K562 (cell line): ENCODE data around the gene ASIC1. TPM values are rescaled to one million over a fixed set of nuclear protein-coding genes. Genes with fewer than 3 reads are reported as not detected.
A peak's percentile ranks its signal among the peaks of the same experiment; 100 is the strongest.

Experiments
- BCLAF1 ChIP-seq, 2 experiments: fragments of 450-650 bp in 1 of 2; IDR thresholded peaks; 2 replicates each; pipeline ENCODE4 v1.6.1; 2011 to 2017; ENCODE audit warnings: low read depth in 2 of 2, antibody characterized with exemption in 1 of 2, borderline replicate concordance in 1 of 2, low read length in 1 of 2, mild to moderate bottlenecking in 1 of 2, mixed read lengths in 1 of 2; ENCODE audit not compliant: control insufficient read depth in 1 of 2
- BRF1 ChIP-seq: IDR thresholded peaks from 3 replicates; pipeline ENCODE4 v1.6.1; 2011; ENCODE audit warnings: borderline replicate concordance, mild to moderate bottlenecking; ENCODE audit not compliant: insufficient read length; ENCODE audit errors: extremely low read depth
- FOXA1 ChIP-seq: fragments of 450-650 bp; IDR thresholded peaks from 2 replicates; pipeline ENCODE4 v1.6.1; 2016; ENCODE audit warnings: mild to moderate bottlenecking, borderline replicate concordance
- HNRNPH1 ChIP-seq: fragments of 200-400 bp; formaldehyde crosslinking; optimal IDR thresholded peaks from 2 replicates; pipeline ENCODE3; 2017; ENCODE audit warnings: low read depth, mild to moderate bottlenecking, low read length, moderate library complexity
- REST ChIP-seq, 2 experiments: fragments of 450-650 bp; formaldehyde crosslinking in 1 of 2; IDR thresholded peaks; 2 replicates each; pipeline versions ENCODE4 v1.4.0 to v1.6.1; 2014 to 2020; ENCODE audit warnings: mild to moderate bottlenecking in 2 of 2, borderline replicate concordance in 1 of 2, low read depth in 1 of 2
- SMC3 ChIP-seq: conservative IDR thresholded peaks from 2 replicates; pipeline ENCODE4 v1.6.1; 2011; ENCODE audit warnings: low read depth, low read length, improper control_type of control experiment; ENCODE audit not compliant: insufficient read depth
- STAG1 ChIP-seq: sonication (generic); formaldehyde crosslinking; IDR thresholded peaks from 2 replicates; pipeline ENCODE4 v1.5.0; 2020; ENCODE audit warnings: missing genetic modification reagents, borderline replicate concordance
- ZBTB7A ChIP-seq: IDR thresholded peaks from 2 replicates; pipeline ENCODE4 v1.6.1; 2011; ENCODE audit warnings: low read depth, mild to moderate bottlenecking, low read length, moderate library complexity, borderline replicate concordance; ENCODE audit not compliant: control insufficient read depth
- ZNF384 ChIP-seq: IDR thresholded peaks from 2 replicates; pipeline ENCODE4 v1.6.1; 2012; ENCODE audit warnings: low read depth, low read length, improper control_type of control experiment
- ZNF395 ChIP-seq: fragments of 200-800 bp; sonication (Bioruptor generic); IDR thresholded peaks from 2 replicates; pipeline ENCODE4 v1.6.1; 2017; ENCODE audit warnings: missing genetic modification characterization, missing compliant biosample characterization
- polyA plus RNA-seq, 8 experiments: library from polyadenylated mRNA; depleted of rRNA in 4 of 8; stranded (reverse) in 5 of 8; unstranded in 3 of 8; fragments of >200 nt; fragmentation: Nextera tagmentation in 2 of 8; fragmentation: Illumina TruSeq in 1 of 8; extraction: Ambion mirVana in 2 of 8; extraction: Trizol in 1 of 8; gene quantifications; 2 replicates each; pipeline versions ENCODE4 v1.2.1 to v1.2.3, GENCODE V29; 2011 to 2014; ENCODE audit warnings: inconsistent platforms in 1 of 8, missing spikeins in 1 of 8
- total RNA-seq, 7 experiments: library from RNA; depleted of rRNA in 6 of 7; stranded (reverse); fragments of >200 nt in 6 of 7; fragmentation: Illumina TruSeq in 2 of 7; extraction: Trizol in 2 of 7; gene quantifications; 2 replicates each; pipeline versions ENCODE4 v1.2.1 to v1.2.3, GENCODE V29; 2011 to 2021; ENCODE audit warnings: low replicate concordance in 1 of 7

ASIC1 gene
- total and polyA plus RNA-seq, 9 of the 15 experiments (the other 6 are each of a cell fraction or from before 2014, with no cell fraction given), result 0.01 to 1.7 (median 0.45) TPM

GRCh38 chr12:50074936-50075807 lies 17.8 kb downstream of the ASIC1 start (continued):
- TF ChIP-seq REST (IDR thresholded peaks at IDR 0.05; ENCODE audit: borderline replicate concordance), result peak; percentile 90
- TF ChIP-seq REST (CRISPR knock-in tag; IDR thresholded peaks at IDR 0.05; ENCODE audit: low read depth), result no peak
- TF ChIP-seq ZNF395 (CRISPR knock-in tag), result no peak
- TF ChIP-seq BCLAF1 (IDR thresholded peaks at IDR 0.05; ENCODE audit: borderline replicate concordance in 1 of 2, control insufficient read depth in 1 of 2, low read depth in 2 of 2, low read length in 1 of 2), result no peak
- TF ChIP-seq ZNF384, result peak; percentile 49; the same call in 1 of the 2 replicates
- TF ChIP-seq HNRNPH1, result no peak
- no peak for TF ChIP-seq ZBTB7A
- peak; percentile 99 for TF ChIP-seq SMC3
- no peak for TF ChIP-seq FOXA1
- TF ChIP-seq BRF1, result no peak
- peak; percentile 98 for TF ChIP-seq STAG1 (CRISPR knock-in tag)
